Suppressor macrophage treated with lipopolysaccharide for 1 hour (primary cell): ENCODE measurements around the gene FEM1B.

Experiments used
- DNase-seq, 3 donors: peaks; one replicate each; pipeline ENCODE4 v3.0.0-alpha.2; 2020 to 2022

The FEM1B gene

DNA sequence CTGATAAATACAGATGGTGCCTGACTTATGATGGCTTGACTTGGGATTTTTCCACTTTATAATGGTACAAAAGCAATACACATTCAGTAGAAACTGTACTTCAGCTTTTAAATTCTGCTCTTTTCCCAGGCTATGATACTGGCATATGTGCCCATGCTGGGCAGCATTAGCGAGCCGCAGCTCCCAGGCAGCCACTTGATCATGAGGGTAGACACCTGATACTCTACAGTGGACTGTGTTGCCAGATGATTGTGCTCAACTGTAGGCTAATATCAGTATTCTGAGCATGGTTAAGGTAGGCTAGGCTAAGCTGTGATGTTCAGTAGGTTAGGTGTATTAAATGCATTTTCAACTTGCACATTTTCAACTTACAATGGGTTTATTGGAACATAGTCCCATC is 17.7 kb upstream of the FEM1B start:
- DNase-seq, result no peak

DNA sequence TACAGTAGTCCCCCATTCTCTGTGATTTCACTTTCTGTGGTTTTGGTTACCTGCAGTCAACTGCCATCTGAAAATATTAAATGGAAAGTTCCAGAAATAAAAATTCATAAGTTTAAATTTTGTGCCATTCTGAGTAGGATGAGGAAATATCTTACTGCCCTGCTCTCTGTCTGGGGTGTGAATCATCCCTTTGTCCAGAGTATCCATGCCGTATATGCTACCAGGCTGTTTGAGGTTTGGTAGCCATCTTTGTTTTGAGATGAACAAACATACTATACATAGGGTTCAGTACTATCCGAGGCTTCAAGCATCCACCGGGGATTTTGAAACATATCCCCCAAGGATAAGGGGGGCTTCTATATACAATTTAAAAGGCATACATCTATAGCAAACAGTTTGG is 16.3 kb upstream of the FEM1B start:
- peak in 2 of 3 donors; percentile 35 to 36 for DNase-seq

DNA sequence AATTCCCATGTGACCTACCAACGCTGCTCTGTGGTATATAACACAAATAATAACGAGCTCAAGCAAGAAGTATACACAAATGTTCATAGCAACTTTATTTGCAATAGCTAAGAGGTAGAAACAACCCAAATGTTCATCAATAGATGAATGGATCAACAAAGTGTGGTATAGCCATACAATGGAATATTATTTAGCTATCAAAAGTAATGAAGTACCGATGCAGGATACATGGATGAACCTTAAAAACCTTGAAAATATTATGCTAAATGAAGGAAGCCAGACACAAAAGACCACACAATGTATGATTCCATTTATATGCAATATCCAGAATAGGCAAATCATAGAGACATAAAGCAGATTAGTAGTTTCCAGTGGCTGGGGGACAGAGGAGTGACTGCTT is 15.6 kb upstream of the FEM1B start:
- no peak for DNase-seq

DNA sequence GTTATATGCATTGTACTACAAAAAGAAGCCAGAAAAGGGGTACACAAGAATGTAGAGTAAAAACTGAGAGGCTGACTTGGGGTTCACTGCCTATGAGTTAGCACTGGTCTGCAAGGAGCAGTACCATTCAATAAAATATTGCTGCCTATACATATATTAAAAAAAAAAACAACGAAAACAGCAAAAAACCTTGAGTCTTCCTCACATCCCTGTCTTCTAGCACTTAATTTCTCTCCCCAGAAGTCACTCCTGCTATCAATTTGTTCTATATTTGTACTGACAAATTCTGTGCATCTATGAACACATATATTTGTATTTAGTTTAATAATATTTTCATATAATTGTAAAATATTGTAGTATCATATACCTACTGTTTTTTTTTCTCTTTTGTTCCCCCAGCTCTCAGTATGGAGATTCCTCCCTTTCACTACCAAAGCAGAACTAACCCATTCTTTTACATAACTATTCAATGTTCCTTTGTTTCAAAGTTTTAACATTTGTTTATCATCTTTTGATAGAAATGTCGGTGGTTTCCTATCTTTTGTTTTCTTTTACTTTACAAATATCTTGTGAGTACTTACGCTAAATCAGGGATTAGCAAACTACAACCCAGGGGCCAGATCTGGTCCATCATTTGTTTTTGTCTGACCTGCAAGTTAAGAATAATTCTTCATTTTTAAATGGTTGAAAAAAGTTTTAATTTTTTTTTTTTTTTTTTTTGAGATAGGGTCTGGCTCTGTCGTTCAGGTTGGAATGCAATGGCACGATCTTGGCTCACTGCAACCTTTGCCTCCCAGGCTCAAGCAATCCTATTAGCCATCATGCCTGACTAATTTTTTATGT is 14.8 kb upstream of the FEM1B start:
- DNase-seq, result no peak

DNA sequence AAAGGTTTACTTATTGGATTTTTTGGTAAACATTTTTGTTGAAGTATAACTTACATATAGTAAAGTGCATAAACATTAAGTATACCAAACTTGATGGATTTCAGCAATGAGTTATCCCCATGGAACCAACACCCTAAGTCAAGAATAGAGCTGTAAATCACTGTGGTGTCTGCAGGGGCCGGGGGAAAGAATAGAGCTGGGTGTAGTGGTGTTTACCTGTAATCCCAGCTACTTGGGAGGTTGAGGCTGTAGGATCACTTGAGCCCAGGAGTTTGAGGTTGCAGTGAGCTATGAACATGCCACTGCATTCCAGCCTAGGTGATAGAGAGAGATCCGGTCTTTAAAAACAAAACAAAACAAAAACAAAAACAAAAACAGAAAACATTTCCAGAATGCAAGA is 13.3 kb upstream of the FEM1B start:
- DNase-seq, result no peak

DNA sequence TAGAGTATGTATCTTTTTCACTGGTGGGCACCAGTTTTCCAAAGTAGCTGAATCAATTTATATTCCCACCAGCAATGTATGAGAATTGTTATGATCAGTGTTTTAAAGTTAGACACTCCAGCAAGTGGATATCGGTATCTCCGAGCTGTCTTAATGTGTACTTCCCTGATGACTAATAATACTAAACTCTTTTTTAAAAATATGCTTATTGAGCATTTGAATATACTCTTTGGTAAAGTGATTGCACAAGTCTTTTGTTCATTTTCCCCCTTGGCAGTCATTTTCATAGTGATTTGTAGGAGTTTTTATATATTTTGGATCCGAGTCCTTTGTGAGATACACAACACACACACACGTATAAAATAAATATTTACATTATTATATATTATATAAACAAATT is 12.5 kb upstream of the FEM1B start:
- peak in 2 of 3 donors; percentile 80 to 81 for DNase-seq

DNA sequence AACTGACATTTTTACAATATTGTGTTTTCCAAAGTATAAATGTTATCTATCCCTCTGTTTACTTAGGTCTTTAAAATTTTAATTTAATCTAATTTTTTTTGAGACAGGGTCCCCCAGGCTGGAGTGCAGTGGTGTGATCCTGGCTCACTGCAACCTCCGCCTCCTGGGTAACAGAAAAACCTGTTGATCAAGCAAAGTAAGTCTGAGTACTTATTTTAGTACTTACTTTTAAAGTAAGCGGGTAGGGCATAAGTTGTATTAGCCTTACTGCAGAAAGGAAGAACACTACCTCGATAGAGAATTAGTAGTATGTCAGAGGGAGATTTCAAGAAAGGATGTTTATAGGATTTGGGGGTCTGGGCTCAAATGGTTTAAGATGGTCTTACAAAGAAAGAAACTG is 11.9 kb upstream of the FEM1B start:
- no peak for DNase-seq

DNA sequence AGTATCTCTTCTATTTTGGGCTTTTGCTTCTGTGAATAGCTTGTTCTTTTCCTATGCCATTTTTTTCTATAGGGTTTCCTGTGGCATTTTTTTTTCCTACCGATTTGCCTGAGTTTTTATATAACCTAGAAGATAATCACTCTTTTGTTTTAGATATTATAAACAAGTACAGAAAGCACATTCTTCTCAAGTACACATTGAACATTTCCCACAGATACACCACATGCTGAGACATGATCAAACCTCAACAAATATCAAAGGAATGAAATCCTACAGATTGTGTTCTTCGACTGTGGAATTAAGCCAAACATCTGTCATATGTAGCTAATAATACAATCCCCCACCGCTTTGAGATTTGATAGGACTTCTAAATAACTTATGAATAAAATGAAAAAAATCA is 9.1 kb upstream of the FEM1B start:
- no peak for DNase-seq

DNA sequence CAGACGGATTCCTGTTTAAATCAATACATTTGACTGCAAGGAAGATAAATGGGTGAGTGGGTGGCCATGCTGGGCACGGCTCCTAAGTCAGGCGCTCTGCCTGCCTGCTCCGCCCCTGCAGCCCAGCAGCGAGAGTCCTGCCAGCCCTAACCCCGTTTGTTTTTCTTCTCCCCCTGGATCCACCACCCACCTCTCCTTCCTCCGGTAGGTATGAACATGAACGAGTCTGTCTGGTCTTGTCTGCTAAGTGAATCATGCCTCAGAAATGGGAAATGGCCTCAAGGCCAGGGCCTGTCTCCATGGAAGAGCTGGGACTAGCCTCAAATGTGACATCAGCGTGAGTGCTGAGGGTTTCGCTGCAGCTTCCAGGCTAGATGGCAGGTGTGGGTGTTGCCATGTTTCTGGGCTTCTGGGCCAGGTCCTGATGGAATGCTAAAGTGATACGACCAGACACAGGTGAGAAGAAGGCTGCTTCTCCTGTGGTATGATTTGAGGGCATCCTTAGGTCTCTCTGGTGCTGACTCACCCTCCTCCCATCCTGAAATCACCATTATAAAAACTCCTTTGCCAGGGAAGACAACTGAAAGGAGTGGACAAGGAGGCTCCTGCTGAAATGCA is 5.6 kb upstream of the FEM1B start:
- peak in 1 of 3 donors; percentile 65 for DNase-seq

DNA sequence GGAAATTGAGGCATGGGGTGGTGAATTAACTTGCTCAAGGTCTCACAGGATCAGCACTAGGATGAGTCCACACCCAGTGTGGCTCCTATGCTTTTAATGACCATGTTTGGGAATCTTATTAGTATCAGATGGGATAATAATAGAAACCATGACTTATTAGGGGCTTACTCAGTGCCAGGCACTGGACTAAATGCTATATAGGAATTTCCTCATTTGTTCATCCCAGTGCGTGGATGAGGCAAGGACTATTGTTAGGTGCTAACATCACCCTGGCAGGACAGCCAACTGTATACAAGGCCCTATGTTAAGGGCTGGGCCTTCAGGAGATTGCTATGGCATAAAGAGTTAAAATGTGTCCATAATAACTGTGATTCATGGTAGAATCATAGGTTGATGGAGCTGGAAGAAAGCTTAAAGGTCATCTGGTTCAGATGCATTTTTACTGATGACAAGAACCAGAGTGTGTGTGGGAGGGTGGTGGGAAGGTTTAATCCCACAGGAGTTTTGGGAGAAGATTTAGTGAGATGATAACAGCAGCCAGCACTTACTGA is 4.7 kb upstream of the FEM1B start:
- peak; percentile 89 to 96 (median 91) for DNase-seq

DNA sequence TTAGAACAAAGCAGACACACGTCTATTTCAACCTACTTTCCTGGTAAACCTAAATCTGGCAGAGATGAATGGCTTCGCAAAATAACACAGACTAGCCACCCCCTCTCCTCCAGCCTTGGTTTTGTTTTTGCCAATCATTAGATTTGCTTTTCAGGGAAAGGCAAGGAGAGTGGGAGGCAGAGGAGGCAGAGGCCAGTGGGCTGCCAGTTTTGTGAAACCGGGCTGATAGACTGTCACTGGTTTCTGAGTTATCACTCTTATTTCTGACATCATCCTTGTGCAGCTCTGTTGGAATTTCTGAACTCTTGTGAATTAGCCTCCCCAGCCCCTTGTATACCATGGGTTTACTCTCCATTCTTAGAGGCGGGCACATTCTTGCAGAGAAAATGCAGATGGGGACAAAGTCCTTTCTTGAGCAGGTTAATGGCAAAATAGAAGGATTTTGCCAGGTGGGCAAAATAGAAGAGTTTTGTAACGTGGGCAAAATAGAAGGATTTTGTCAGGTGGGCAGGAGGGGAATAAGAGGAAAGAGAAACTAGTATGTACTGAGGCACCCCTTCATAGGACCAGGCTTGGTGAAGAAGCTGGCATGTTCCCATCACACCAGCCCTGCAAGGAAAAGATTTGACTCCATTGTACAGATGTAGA is 3.2 kb upstream of the FEM1B start:
- DNase-seq, result peak; percentile 73 to 79 (median 77)

DNA sequence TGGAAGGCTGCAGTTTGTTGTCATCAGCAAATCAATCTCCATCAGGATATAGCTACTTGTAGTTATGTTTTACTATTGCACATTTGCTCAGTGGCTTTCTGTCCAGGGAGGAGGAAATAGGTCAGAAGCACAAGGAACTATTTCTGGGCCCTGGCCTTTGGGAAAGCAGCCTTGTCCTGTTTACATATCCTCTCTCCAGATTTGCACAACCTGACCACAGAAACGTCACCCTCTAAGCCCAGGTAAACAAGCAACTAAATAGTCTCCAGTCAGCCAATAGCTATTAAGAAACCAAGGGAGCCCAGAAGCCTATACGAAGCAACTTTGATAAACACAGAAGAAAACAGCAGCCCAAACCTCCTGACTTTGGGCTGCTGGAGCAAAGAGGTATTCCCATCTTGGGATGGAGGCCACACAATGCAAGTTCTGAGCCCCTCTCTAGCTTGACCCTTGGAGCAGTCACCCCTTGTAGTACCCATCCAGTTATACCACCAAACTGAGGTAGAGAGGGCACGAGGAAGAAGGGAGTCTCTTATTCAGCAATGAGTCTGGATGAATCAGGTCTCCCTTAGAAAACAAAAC is 2.3 kb upstream of the FEM1B start:
- peak; percentile 51 to 58 (median 56) for DNase-seq

DNA sequence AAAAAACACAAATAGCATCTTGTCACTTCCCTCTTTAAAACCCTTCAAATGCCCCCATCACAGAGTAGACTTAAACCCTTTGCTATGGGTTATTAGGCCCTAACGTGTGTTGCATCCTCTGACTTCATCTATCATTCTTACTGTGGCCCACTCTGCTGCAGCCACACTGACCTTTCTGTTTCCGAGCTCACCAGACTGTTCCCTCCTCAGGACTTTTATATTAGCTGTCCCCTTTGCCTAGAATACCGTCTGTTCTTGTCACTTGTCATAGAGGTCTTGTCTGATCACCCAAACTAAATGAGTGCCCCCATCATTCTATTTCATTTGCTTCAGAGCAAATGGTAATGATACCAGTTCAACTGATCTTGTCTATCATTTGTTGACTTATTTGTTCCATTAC is 877 bp upstream of the FEM1B start:
- DNase-seq, result peak in 1 of 3 donors; percentile 21

DNA sequence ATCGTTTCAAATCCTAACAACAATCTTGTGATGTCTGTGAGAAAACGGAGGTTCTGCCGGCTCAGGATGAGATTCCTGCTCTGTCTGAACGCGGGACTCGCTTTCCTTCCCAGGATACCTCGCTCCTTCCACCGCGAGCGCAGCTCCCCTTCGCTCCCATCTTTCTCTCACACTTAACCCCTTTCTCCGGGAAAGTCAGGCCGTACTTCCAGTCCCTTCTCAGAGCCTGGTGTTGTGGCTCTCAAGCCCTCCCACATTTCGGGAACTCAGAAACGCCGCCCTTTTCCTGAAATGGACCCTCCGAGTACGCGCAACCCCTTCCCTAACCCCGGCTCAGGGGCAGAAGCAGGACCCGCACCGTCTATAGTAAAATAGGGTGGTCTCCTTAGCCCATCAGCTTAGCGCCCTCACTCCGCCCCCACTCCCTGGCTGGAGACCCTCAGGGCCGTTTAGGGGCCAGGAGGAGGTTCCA is 378 bp upstream of the FEM1B start:
- peak; percentile 61 to 70 (median 66) for DNase-seq

DNA sequence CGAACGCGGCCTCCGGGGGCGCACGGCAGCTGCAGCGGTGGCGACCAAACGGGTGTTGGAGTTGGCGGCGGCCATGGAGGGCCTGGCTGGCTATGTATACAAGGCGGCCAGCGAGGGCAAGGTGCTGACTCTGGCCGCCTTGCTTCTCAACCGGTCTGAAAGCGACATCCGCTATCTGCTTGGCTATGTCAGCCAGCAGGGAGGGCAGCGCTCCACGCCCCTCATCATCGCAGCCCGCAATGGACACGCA is 725 bp downstream of the FEM1B start:
- peak in 2 of 3 donors; percentile 71 to 74 for DNase-seq

DNA sequence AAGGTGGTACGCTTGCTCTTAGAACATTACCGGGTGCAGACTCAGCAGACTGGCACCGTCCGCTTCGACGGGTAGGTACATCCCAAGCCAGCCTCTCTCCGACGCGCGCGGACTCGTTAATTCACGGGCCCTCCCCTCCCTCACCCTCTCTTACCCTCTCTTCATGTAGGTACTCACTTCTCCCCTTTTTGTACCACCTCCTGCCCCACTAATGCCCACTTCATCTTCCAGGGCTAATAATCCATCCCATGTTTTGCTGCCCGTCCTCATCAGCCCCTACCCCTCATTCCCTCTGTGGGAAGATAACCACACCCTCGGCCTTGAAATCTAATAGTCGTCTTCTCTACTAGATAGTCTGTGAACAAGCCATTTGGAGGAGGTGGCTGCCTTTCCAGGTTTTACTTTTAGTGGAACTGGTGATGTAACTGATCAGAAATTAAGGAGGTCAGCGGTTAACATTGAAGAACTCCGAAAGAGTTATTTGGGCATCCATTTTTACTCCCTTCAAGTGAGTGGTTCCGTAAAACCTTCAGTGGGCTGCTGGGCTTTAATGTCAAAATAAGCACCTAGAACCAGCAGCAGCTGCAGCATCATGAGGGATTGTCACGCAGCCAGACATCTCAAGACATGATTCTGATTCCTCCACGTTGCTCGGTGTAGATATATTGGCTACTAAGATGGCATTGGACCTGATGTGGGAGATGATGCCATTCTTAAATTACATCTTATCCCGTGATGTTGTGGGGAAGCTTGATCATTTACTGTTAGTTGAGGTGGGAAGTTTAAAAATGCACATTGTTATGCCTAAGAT is 1.3 kb downstream of the FEM1B start:
- DNase-seq, result peak; percentile 42 to 58 (median 45)

DNA sequence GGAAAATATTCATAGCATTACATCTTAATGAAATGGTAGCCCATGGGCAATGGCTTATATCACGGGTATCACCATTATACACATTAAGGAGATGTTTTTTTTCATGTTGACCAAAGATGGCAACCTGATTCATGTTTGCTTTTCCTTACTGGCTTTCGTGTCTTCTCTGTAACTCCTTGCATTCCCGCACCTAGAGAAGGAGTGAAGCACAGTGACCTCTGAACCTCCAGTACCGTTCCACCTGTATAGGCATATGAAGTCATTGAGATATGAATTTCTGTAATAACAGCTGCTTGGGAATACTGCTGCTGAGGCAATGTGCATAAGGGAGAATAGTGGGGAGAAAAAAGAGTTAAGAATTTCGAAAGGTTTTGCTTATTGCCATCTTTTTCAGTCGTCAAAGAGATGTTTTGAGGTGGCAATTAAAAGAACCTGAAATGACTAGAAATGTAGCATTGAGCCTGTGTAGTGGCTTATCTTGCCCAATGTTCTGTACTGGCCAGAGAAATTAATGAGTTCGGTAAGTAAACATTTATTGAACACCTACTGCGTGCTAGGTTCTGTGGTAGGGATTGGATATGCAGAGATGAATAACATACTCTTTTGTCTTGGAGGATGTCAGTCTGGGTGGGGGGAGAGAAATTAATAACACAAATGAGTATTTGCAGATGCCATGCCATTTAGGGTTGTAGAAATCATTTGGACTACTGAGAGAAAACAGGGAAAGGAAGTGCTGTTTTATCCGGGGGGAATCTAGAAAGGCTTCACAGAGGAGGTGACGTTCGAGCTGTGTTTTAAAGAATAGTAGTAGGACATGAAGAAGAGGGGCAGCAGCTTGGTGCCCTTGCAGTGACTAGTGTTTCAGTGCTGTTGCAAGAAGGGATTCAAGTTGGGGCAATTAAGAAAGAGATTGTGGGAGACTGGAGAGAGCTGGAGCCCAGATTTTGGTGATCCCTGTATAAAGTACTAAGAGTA is 2.5 kb downstream of the FEM1B start:
- no peak for DNase-seq

DNA sequence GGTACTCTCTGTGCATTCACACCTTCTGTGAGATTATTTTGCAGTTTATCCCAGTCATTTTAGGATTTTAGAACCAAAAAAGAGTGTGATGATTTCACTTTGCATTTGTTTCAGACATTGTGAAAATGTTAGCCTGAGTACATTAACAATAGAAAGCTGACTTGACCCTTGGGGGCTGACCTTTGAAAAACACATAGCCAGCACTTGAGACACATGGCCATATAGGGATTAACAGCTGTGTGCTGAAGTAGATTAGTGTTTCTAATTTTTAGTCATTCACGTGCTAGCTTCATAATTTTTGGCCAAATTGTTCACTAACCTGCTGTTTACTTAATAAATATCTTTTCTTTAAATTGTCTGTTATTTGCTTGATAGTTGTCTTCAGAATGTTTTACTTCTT is 3.5 kb downstream of the FEM1B start:
- no peak for DNase-seq

DNA sequence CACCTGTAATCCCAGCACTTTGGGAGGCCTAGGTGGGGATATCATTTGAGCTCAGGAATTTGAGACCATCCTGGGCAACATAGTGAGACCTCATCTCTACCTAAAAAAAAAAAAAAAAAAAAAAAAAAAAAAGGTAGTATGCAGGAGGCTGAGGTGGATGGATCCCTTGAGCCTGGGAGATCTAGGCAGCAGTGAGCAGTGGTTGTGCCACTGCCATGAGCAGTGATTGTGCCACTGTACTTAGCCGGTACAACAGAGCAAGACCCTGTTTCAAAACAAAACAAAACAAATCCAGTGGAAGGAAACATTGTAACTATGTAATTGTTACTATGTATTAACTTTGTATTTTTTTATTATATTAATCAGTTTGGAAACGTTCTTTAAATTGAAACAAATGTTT is 5.9 kb downstream of the FEM1B start:
- DNase-seq, result no peak

DNA sequence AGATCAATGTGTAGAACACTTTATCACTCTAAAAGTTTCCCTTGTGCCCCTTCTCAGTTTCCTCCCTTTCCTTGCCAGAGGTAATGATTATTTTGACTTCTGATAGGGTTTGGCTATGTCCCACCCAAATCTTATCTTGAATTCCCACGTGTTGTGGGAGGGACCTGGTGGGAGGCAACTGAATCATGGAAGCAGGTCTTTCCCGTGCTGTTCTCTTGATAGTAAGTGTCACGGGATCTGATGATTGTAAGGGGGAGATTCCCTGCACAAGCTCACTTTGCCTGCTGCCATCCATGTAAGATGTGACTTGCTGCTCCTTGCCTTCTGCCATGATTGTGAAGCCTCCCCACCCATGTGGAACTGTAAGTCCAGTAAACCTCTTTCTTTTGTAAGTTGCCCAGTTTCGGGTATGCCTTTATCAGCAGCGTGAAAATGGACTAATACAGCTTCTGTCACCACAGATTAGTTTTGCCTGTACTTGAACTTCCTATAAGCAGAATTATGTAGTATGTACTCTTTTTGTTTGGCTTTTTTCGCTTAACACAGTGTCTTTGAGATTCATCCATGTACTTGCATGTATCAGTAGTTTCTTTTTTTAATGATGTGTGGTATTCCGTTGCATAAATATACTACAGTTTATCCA is 7.2 kb downstream of the FEM1B start:
- peak; percentile 52 to 63 (median 56) for DNase-seq
